Natural killer cell (primary cell): ENCODE measurements around the gene URAD. TPM values are rescaled to one million over a fixed set of nuclear protein-coding genes. Genes with fewer than 3 reads are reported as not detected.

Experiments
- ATAC-seq, 3 donors: fragments of 150-1000 bp in 2 of 3; fragments of 200-7000 bp in 1 of 3; cut with Tn5 transposase; 1 replicate in 1 of 3; 2 replicates in 2 of 3; pipeline ENCODE4 v1.10.0; 2021; ENCODE audit warnings: mild to moderate bottlenecking in 2 of 3, moderate library complexity in 2 of 3
- DNase-seq, 2 donors: peaks; one replicate each; pipeline versions ENCODE4 v3.0.0 to v3.0.0-alpha.2; 2013 to 2021; ENCODE audit warnings: mixed read lengths in 1 of 2
- H3K27ac ChIP-seq: one replicate; pipeline ENCODE4 v1.5.1; 2013; ENCODE audit warnings: mild to moderate bottlenecking, low read length
- H3K27me3 ChIP-seq: one replicate; pipeline ENCODE4 v1.6.1; 2013; ENCODE audit warnings: low read length; ENCODE audit not compliant: control insufficient read depth, insufficient read depth
- H3K36me3 ChIP-seq: one replicate; pipeline ENCODE4 v1.6.1; 2013; ENCODE audit warnings: low read length; ENCODE audit not compliant: control insufficient read depth, insufficient read depth
- H3K4me1 ChIP-seq: one replicate; pipeline ENCODE4 v1.6.1; 2013; ENCODE audit warnings: low read length; ENCODE audit not compliant: control insufficient read depth, insufficient read depth
- H3K4me3 ChIP-seq: one replicate; pipeline ENCODE4 v1.5.1; 2013; ENCODE audit warnings: low read length
- H3K9me3 ChIP-seq: one replicate; pipeline ENCODE4 v1.6.1; 2013; ENCODE audit warnings: low read length; ENCODE audit not compliant: control insufficient read depth, insufficient read depth
- H3K27ac Mint-ChIP-seq, 2 donors: one replicate each; pipeline ENCODE4 v1.8.0; 2022; ENCODE audit warnings: mild to moderate bottlenecking in 2 of 2, mixed read lengths in 2 of 2, moderate library complexity in 1 of 2
- H3K27me3 Mint-ChIP-seq, 2 donors: one replicate each; pipeline ENCODE4 v1.8.0; 2022; ENCODE audit warnings: low read depth in 2 of 2, mixed read lengths in 2 of 2
- H3K36me3 Mint-ChIP-seq: one replicate; pipeline ENCODE4 v1.8.0; 2022; ENCODE audit warnings: mixed read lengths
- H3K4me1 Mint-ChIP-seq, 2 donors: one replicate each; pipeline ENCODE4 v1.8.0; 2022; ENCODE audit warnings: mixed read lengths in 2 of 2
- H3K4me3 Mint-ChIP-seq: one replicate; pipeline ENCODE4 v1.8.0; 2022; ENCODE audit warnings: mild to moderate bottlenecking, moderate library complexity, mixed read lengths
- H3K9me3 Mint-ChIP-seq, 2 donors: one replicate each; pipeline ENCODE4 v1.8.0; 2022; ENCODE audit warnings: mixed read lengths in 2 of 2
- WGBS: methylation state at CpG from one replicate; pipeline ENCODE4 v1.1.7; 2013; ENCODE audit warnings: missing lambda C conversion rate; ENCODE audit not compliant: insufficient coverage; 5-methylcytosine and 5-hydroxymethylcytosine counted together
- intact Hi-C: fragments of 100-400 bp; cut with micrococcal nuclease; formaldehyde crosslinking; loops from one replicate; pipeline ENCODE4 v1.14.2; 2022
- total RNA-seq, 4 donors: library from RNA; stranded (reverse); fragments of 120-200 nt in 1 of 4; gene quantifications; one replicate each; pipeline versions ENCODE4 v1.2.3 to v1.2.4, GENCODE V29; 2013 to 2022
- TF ChIP-seq, protein P1 (sequence below): fragments of 200-600 bp; IDR thresholded peaks from one replicate; pipeline ENCODE4 v1.8.0; 2022; ENCODE audit warnings: antibody characterized with exemption

URAD gene
- total RNA-seq, 3 donors from 2014 or later (not counting 1 experiment from before 2014, with no cell fraction given) = not detected

DNA sequence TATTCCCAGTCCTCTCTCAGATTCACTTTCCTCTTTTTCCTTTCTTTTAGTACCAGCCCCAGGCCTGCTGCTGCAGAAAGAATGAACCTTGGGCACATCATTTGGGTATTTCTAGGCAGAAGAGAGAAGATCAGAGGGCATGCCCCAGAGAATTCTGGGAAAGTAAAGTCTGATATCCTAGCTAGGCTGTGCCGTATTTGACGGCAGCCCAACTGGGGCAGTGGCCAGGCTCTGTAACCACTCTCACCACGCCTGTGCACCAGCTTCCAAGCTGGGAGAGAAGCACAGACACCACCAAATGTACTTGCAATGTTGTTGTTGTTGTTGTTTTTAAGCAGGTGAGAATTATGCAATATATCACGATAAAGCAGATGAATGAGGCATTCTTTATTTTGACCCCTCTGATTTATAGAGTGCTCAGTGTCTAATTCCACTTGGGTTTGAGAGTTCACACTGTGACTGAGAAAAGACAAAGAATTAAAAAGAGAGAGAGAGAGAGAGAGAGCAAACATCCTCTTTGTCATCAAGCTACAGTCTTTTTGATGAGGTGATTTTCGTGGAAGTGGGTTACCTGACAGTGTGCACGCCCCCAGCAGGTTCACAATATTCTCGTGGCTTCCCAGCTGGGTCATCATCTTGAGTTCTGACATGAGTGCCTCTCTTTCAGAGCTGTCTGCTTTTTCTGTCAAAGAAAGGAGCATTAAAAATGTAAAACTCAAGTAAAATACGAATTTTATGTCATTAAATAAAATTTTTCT lies 39.3 kb upstream of the URAD start:
- Mint-ChIP-seq H3K27me3 (peaks cover 0 to 13% of the 10 kb centered on the region in 2 donors), H3K27ac (no peak overlapping the region), H3K36me3 (no peaks in the 10 kb centered on the region), H3K4me1 (peaks cover 0 to 9% of the 10 kb centered on the region in 2 donors), H3K4me3 (no peak overlapping the region), H3K9me3 (no peaks in the 10 kb centered on the region)
- TF ChIP-seq, protein P1, sequence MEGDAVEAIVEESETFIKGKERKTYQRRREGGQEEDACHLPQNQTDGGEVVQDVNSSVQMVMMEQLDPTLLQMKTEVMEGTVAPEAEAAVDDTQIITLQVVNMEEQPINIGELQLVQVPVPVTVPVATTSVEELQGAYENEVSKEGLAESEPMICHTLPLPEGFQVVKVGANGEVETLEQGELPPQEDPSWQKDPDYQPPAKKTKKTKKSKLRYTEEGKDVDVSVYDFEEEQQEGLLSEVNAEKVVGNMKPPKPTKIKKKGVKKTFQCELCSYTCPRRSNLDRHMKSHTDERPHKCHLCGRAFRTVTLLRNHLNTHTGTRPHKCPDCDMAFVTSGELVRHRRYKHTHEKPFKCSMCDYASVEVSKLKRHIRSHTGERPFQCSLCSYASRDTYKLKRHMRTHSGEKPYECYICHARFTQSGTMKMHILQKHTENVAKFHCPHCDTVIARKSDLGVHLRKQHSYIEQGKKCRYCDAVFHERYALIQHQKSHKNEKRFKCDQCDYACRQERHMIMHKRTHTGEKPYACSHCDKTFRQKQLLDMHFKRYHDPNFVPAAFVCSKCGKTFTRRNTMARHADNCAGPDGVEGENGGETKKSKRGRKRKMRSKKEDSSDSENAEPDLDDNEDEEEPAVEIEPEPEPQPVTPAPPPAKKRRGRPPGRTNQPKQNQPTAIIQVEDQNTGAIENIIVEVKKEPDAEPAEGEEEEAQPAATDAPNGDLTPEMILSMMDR = no peak
- Histone ChIP-seq H3K36me3 (no peaks in the 10 kb centered on the region), H3K27me3 (no peaks in the 10 kb centered on the region), H3K27ac (no peak overlapping the region), H3K4me1 (peaks cover 7% of the 10 kb centered on the region), H3K4me3 (no peak overlapping the region), H3K9me3 (no peaks in the 10 kb centered on the region)
- 56% methylated on average over 8 of the region's 8 CpGs for WGBS
- no peak for ATAC-seq
- no peak for DNase-seq
- intact Hi-C loops = no loop called here

GRCh38 chr13:28027071-28027470 lies 38.6 kb upstream of the URAD start:
- H3K4me1 ChIP-seq = peaks cover 7% of the 10 kb centered on the region
- H3K27ac ChIP-seq = no peak overlapping the region
- intact Hi-C loops = no loop called here
- H3K9me3 ChIP-seq = no peaks in the 10 kb centered on the region
- TF ChIP-seq, protein P1 = no peak
- ATAC-seq = no peak
- no peaks in the 10 kb centered on the region for H3K27me3 ChIP-seq
- DNase-seq = no peak
- no peak overlapping the region for H3K27ac Mint-ChIP-seq
- no peak overlapping the region for H3K4me3 ChIP-seq
- H3K9me3 Mint-ChIP-seq = no peaks in the 10 kb centered on the region
- no peaks in the 10 kb centered on the region for H3K36me3 Mint-ChIP-seq
- no peaks in the 10 kb centered on the region for H3K36me3 ChIP-seq
- H3K27me3 Mint-ChIP-seq = peaks cover 0 to 17% of the 10 kb centered on the region in 2 donors
- H3K4me1 Mint-ChIP-seq = peaks cover 0 to 9% of the 10 kb centered on the region in 2 donors
- no peak overlapping the region for H3K4me3 Mint-ChIP-seq

GRCh38 chr13:28026508-28026907 lies 38.0 kb upstream of the URAD start:
- Mint-ChIP-seq H3K4me3 (no peak overlapping the region), H3K27me3 (peaks cover 0 to 13% of the 10 kb centered on the region in 2 donors), H3K27ac (no peak overlapping the region), H3K36me3 (no peaks in the 10 kb centered on the region), H3K9me3 (no peaks in the 10 kb centered on the region), H3K4me1 (peaks cover 0 to 6% of the 10 kb centered on the region in 2 donors)
- ATAC-seq (no peak), DNase-seq (no peak)
- Histone ChIP-seq H3K36me3 (no peaks in the 10 kb centered on the region), H3K27ac (no peak overlapping the region), H3K4me3 (no peak overlapping the region), H3K27me3 (no peaks in the 10 kb centered on the region), H3K4me1 (peaks cover 4% of the 10 kb centered on the region), H3K9me3 (no peaks in the 10 kb centered on the region)
- intact Hi-C loops = no loop called here
- TF ChIP-seq, protein P1 = no peak
- 98% methylated on average over 8 of the region's 9 CpGs for WGBS
